Erythroblast (primary cell): ENCODE results near the gene MUC3A.

Experiments
- GATA1 ChIP-seq: IDR thresholded peaks from 2 replicates; pipeline ENCODE4 v1.6.1; 2011; ENCODE audit warnings: low read depth, mild to moderate bottlenecking, control low read depth, low read length, moderate library complexity
- POLR2A ChIP-seq: IDR thresholded peaks from 2 replicates; pipeline ENCODE4 v1.6.1; 2011; ENCODE audit warnings: mild to moderate bottlenecking, low read length

DNA sequence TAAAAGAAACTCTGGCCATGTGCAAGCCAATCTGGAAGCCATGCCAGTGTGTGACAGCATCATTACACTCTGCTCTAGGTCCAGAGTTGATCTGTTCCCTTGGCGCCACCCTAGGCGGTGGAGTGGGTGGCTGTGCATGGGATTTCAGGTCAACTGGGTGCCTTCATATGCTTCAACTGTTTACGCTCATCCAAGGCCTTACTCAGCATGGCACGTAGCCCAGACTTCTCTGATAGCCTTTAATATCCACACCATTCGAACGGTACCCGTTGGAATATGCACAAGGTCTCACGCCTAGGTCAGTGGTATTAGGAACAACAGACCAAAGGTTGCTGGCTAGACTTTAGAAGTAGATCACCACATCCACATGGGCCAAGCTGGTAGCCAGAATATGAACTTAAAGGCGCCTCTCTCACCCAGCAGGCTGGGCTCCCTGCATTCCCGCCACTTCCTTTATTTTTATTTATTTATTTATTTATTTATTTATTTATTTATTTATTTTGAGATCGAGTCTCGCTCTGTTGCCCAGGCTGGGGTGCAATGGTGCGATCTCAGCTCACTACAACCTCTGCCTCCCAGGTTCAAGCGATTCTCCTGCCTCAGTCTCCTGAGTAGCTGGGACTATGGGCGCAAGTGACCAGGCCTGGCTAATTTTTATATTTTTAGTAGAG, 35.0 kb upstream of the MUC3A start:
- no peak for TF ChIP-seq POLR2A
- no peak for TF ChIP-seq GATA1
